ENCODE data around the gene KIAA2012. TPM values are rescaled to one million over a fixed set of nuclear protein-coding genes. Genes with fewer than 3 reads are reported as not detected.

Gene KIAA2012
- polyA plus RNA-seq, 3 donors, result not detected

GRCh38 chr2:202152104-202152715 is 79.2 kb downstream of the KIAA2012 start:
- H3K36me3 Mint-ChIP-seq, result no peaks in the 10 kb centered on the region
- peaks cover 2 to 9% (median 6%) of the 10 kb centered on the region in 3 donors for H3K27me3 Mint-ChIP-seq (ENCODE audit: low read depth in 3 of 3)
- Histone ChIP-seq H3K9ac (ENCODE audit: insufficient read depth, low read length, poor library complexity, severe bottlenecking) (no peak overlapping the region), H3K4me2 (replicated peaks; ENCODE audit: extremely low read depth, low read length, poor library complexity, severe bottlenecking) (no peak overlapping the region), H3K36me3 (replicated peaks in 1 of 2; ENCODE audit: control insufficient read depth in 1 of 2, insufficient read depth in 2 of 2, low read length in 2 of 2) (no peaks in the 10 kb centered on the region), H3K4me3 (replicated peaks in 1 of 3; ENCODE audit: low read depth in 2 of 3, low read length in 3 of 3) (no peak overlapping the region), H3K79me2 (ENCODE audit: insufficient read depth, low read length) (no peaks in the 10 kb centered on the region), H2AFZ (ENCODE audit: insufficient read depth, low read depth, low read length, poor library complexity, severe bottlenecking) (no peak overlapping the region), H4K20me1 (ENCODE audit: insufficient read depth, low read length) (no peaks in the 10 kb centered on the region), H3K4me1 (ENCODE audit: control insufficient read depth in 1 of 2, insufficient read depth in 2 of 2, low read length in 2 of 2) (no peaks in the 10 kb centered on the region), H3K9me3 (replicated peaks in 1 of 2; ENCODE audit: control insufficient read depth in 1 of 2, insufficient read depth in 1 of 2, low read length in 2 of 2) (no peaks in the 10 kb centered on the region), H3K27ac (ENCODE audit: low read depth in 1 of 2, low read length in 2 of 2) (no peak overlapping the region), H3K27me3 (ENCODE audit: control insufficient read depth in 2 of 2, insufficient read depth in 2 of 2, low read length in 2 of 2) (no peaks in the 10 kb centered on the region)
- TF ChIP-seq, protein P1, sequence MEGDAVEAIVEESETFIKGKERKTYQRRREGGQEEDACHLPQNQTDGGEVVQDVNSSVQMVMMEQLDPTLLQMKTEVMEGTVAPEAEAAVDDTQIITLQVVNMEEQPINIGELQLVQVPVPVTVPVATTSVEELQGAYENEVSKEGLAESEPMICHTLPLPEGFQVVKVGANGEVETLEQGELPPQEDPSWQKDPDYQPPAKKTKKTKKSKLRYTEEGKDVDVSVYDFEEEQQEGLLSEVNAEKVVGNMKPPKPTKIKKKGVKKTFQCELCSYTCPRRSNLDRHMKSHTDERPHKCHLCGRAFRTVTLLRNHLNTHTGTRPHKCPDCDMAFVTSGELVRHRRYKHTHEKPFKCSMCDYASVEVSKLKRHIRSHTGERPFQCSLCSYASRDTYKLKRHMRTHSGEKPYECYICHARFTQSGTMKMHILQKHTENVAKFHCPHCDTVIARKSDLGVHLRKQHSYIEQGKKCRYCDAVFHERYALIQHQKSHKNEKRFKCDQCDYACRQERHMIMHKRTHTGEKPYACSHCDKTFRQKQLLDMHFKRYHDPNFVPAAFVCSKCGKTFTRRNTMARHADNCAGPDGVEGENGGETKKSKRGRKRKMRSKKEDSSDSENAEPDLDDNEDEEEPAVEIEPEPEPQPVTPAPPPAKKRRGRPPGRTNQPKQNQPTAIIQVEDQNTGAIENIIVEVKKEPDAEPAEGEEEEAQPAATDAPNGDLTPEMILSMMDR (IDR thresholded peaks at IDR 0.05), result no peak
- intact Hi-C loops (cut with micrococcal nuclease), result no loop called here
- no peak for DNase-seq
- WGBS (ENCODE audit: insufficient coverage), result no CpG with 5 or more reads among the region's 5 CpGs
- peaks cover 0 to 3% (median 0%) of the 10 kb centered on the region in 7 donors for H3K9me3 Mint-ChIP-seq
- no peak overlapping the region for H3K4me3 Mint-ChIP-seq
- no peak overlapping the region for H3K27ac Mint-ChIP-seq
- H3K4me1 Mint-ChIP-seq, result no peaks in the 10 kb centered on the region

DNA sequence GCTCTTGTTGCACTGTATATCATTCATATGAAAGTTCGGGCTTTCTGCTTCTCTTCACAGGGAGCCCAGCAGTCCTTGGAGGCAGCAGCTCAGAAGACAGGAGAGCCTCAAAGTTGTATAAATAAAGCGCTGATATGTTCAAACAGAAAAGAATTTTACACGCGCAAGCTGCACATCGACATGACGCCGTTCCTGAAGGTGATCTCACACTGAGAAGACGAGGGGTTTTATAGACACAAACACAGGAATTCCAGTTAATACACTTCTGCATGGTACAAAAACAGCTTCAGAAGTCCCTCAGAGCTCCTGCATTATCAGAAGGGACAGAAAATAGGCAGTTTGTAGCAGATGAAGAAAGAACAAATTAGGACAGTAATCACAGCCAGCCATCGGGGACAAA is 81.6 kb downstream of the KIAA2012 start:
- intact Hi-C loops (cut with micrococcal nuclease), result no loop called here
- 98% methylated on average over 7 of the region's 9 CpGs for WGBS (ENCODE audit: insufficient coverage)
- H4K20me1 ChIP-seq (ENCODE audit: insufficient read depth, low read length), result no peaks in the 10 kb centered on the region
- no peak overlapping the region for H3K9ac ChIP-seq (ENCODE audit: insufficient read depth, low read length, poor library complexity, severe bottlenecking)
- no peak overlapping the region for H3K27ac Mint-ChIP-seq
- no peak for DNase-seq
- no peak overlapping the region for H2AFZ ChIP-seq (ENCODE audit: insufficient read depth, low read depth, low read length, poor library complexity, severe bottlenecking)
- no peaks in the 10 kb centered on the region for H3K4me1 ChIP-seq (ENCODE audit: control insufficient read depth in 1 of 2, insufficient read depth in 2 of 2, low read length in 2 of 2)
- H3K4me3 ChIP-seq (replicated peaks in 1 of 3; ENCODE audit: low read depth in 2 of 3, low read length in 3 of 3), result no peak overlapping the region
- no peaks in the 10 kb centered on the region for H3K36me3 ChIP-seq (replicated peaks in 1 of 2; ENCODE audit: control insufficient read depth in 1 of 2, insufficient read depth in 2 of 2, low read length in 2 of 2)
- no peaks in the 10 kb centered on the region for H3K4me1 Mint-ChIP-seq
- H3K9me3 Mint-ChIP-seq, result peaks cover 0 to 3% (median 0%) of the 10 kb centered on the region in 7 donors
- H3K27me3 Mint-ChIP-seq (ENCODE audit: low read depth in 3 of 3), result peaks cover 3 to 9% (median 7%) of the 10 kb centered on the region in 3 donors
- H3K4me3 Mint-ChIP-seq, result no peak overlapping the region
- no peaks in the 10 kb centered on the region for H3K36me3 Mint-ChIP-seq
- no peaks in the 10 kb centered on the region for H3K79me2 ChIP-seq (ENCODE audit: insufficient read depth, low read length)
- no peaks in the 10 kb centered on the region for H3K27me3 ChIP-seq (ENCODE audit: control insufficient read depth in 2 of 2, insufficient read depth in 2 of 2, low read length in 2 of 2)
- H3K9me3 ChIP-seq (replicated peaks in 1 of 2; ENCODE audit: control insufficient read depth in 1 of 2, insufficient read depth in 1 of 2, low read length in 2 of 2), result no peaks in the 10 kb centered on the region
- TF ChIP-seq, protein P1 (IDR thresholded peaks at IDR 0.05), result no peak
- no peak overlapping the region for H3K27ac ChIP-seq (ENCODE audit: low read depth in 1 of 2, low read length in 2 of 2)
- H3K4me2 ChIP-seq (replicated peaks; ENCODE audit: extremely low read depth, low read length, poor library complexity, severe bottlenecking), result no peak overlapping the region

Measured in CD14-positive monocyte (primary cell).